ENCODE data around the gene SPECC1. TPM values are rescaled to one million over a fixed set of nuclear protein-coding genes. Genes with fewer than 3 reads are reported as not detected.

Gene SPECC1
- total RNA-seq, 6 experiments from 2014 or later: 0.81 to 5.0 (median 2.8) TPM

DNA sequence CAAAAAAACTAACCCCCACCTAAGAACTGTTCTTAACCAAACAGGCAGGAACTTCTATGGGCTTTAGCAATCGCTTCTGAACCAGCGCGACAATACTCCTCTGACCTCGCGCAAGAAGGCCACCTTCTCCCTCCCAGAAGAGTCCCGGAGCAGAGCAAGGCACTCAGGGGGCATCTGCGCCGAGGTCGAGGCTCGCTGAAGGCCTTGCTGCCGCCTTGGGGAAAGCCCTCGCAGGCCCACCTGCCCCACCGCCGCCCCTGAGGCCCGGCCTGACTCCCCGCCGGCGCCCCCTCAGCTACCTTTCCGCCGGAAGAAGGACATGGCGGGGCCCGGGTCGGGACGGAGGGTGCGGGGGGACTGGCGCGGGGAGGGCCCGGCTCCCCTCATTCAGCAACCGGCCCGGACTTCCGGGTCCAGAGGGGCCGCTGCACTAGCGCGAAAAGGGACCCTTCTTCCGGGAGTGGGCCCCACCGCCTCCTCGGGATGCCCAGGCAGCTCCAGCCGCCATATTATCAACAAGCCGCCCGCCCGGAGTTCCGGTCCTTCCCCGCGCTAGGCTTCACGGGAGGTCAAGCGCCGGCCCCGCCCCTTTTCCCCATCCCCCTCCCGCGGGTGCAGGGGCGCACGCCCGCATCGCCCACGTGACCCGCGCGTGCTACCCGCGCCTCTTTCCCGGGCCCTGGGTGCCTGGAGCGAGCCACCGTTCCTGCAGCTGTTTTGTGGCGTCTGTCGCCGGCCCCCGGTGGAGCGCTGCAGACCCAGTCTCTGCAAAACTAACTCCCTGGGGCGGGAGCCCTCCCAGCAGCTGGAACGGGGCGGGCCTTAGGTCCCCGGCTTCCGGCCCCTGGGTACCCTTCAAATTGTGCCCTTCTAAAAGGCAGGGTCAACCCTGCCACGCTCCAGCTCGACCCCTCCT lies 31.6 kb upstream of the SPECC1 start, which contains the start of gene AKAP10:
AKAP10 (minus strand) TSS at position 536 of the 916 bp plus-strand sequence; CDS start at position 387, 149 bp downstream.
- intact Hi-C loops (cut with DNase I): no loop called here
- DNase-seq: peak; percentile 95 to 96 (median 96)
- Histone ChIP-seq H3K27me3 (no peaks in the 10 kb centered on the region), H3K27ac (peak within 1 kb of the TSS; percentile 89 to 97 (median 93)), H3K4me3 (peak within 1 kb of the TSS; percentile 92 to 99 (median 94)), H3K4me1 (peaks cover 0 to 14% (median 3%) of the 10 kb centered on the region in 4 donors), H3K36me3 (no peaks in the 10 kb centered on the region), H3K9me3 (no peaks in the 10 kb centered on the region)
- WGBS (ENCODE audit: insufficient coverage, low coverage, low lambda C conversion rate, missing lambda C conversion rate): 0% methylated on average over 23 of the region's 75 CpGs
- peak; percentile 95 to 97 (median 96) for ATAC-seq
- TF ChIP-seq, protein P1, sequence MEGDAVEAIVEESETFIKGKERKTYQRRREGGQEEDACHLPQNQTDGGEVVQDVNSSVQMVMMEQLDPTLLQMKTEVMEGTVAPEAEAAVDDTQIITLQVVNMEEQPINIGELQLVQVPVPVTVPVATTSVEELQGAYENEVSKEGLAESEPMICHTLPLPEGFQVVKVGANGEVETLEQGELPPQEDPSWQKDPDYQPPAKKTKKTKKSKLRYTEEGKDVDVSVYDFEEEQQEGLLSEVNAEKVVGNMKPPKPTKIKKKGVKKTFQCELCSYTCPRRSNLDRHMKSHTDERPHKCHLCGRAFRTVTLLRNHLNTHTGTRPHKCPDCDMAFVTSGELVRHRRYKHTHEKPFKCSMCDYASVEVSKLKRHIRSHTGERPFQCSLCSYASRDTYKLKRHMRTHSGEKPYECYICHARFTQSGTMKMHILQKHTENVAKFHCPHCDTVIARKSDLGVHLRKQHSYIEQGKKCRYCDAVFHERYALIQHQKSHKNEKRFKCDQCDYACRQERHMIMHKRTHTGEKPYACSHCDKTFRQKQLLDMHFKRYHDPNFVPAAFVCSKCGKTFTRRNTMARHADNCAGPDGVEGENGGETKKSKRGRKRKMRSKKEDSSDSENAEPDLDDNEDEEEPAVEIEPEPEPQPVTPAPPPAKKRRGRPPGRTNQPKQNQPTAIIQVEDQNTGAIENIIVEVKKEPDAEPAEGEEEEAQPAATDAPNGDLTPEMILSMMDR (IDR thresholded peaks at IDR 0.05): no peak
- TF ChIP-seq POLR2A (IDR thresholded peaks at IDR 0.05): peak; percentile 62

DNA sequence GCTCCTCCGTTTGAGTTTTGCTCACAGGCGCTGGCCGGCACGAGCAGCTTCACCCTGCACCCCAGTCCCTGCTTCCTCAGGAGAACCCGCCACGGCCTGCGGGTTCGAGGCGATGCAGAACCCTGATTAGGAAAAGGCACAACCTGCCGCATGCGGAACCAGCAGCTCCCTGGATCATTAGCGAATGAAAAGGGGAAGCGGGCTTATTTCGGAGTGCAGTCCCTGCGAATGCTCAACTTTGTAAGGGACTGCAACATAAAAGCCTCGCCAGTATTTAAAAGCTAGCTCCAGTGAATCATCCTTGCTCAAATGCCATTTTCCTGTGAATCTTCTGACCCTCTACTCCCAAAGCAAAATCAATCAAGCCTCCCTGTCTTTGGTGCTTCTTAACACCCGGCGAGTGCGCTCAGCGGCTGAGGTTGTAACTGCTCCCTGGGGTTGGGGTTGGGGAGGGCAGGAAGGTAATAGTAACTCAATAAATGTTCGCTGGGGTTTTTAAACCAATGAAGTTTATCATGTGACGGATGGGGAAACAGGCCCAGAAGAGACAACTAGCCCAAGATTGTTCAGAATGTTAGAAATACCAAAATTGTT lies 30.9 kb upstream of the SPECC1 start:
- no peak for TF ChIP-seq POLR2A (IDR thresholded peaks at IDR 0.05)
- TF ChIP-seq, protein P1 (IDR thresholded peaks at IDR 0.05): no peak
- 48% methylated on average over 13 of the region's 22 CpGs for WGBS (ENCODE audit: insufficient coverage, low coverage, low lambda C conversion rate, missing lambda C conversion rate)
- peak overlapping the region; percentile 92 to 99 (median 94) for H3K4me3 ChIP-seq
- H3K27me3 ChIP-seq: no peaks in the 10 kb centered on the region
- ATAC-seq (peak in 2 of 4 donors; percentile 26 to 39), DNase-seq (no peak)
- H3K27ac ChIP-seq: peak overlapping the region; percentile 89 to 97 (median 93)
- intact Hi-C loops (cut with DNase I): no loop called here
- peaks cover 0 to 14% (median 3%) of the 10 kb centered on the region in 4 donors for H3K4me1 ChIP-seq
- H3K9me3 ChIP-seq: no peaks in the 10 kb centered on the region
- no peaks in the 10 kb centered on the region for H3K36me3 ChIP-seq

DNA sequence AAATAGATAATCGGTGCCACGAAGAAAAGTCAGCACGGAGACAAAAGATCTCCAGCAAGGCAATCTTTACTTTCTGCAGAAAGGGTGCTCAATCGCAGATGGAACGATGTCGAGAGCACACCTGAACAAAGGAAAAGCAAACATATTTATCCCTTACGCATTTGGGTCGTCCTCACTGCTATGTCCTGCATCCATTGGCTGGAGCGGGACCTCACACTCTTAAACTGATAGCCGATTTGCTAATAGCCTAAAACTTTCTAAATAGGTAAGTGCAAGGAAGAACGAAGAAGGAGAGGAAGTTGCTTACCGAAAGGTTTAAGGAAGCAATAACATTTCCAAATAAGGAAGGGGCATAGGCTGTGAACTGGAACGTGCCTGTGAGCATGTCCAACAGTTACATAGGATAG lies 30.4 kb upstream of the SPECC1 start:
- H3K27me3 ChIP-seq: no peaks in the 10 kb centered on the region
- DNase-seq: no peak
- ATAC-seq: no peak
- peaks cover 0 to 14% (median 3%) of the 10 kb centered on the region in 4 donors for H3K4me1 ChIP-seq
- TF ChIP-seq POLR2A (IDR thresholded peaks at IDR 0.05): no peak
- TF ChIP-seq, protein P1 (IDR thresholded peaks at IDR 0.05): no peak
- no peaks in the 10 kb centered on the region for H3K36me3 ChIP-seq
- no peak overlapping the region for H3K4me3 ChIP-seq
- no peaks in the 10 kb centered on the region for H3K9me3 ChIP-seq
- WGBS (ENCODE audit: insufficient coverage, low coverage, low lambda C conversion rate, missing lambda C conversion rate): 80% methylated on average over 13 of the region's 13 CpGs
- peak overlapping the region in 2 of 3 donors; percentile 93 to 97 for H3K27ac ChIP-seq
- intact Hi-C loops (cut with DNase I): no loop called here

DNA sequence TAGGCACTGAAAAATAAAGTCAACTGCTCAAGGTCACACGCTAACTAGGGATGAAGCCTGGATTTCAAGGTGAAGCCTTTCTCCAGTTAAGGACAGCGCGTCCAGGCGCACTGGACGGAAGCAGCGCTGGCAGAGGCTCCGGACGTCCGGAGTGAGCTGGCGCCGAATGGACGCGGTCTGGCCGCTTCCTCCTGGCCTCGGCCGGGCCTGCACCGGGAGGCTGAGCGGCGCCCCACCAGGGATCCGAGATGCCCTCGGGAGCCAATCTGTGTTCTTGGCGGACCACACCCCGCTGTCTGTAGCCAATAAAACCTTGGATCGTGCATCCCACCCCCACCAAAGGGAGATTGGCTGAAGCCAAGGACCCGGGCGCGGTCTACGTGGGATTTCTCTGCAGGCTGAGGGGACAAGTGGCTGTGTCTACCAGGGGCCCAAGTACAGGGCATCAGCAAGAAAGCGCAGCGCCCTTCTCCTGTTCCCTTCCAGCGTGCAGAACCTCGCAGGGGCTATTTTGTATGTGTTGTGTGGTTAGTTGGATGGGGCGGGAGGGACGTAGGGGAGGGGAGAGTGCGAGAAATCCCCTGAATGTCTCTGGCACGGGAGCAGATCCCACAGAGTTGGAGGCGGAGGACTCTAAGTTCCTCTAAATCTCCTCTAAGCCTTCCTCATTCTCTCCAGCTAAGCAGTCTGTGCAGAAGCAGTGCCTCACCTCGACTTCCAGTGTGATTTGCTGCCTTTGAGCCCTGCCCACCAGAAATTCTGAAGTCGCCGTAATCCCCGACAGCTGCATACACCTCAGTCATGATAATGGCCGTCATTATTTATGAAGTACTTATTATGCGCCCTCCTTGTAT lies 29.0 kb upstream of the SPECC1 start:
- intact Hi-C loops (cut with DNase I): no loop called here
- Histone ChIP-seq H3K27ac (no peak overlapping the region), H3K9me3 (no peaks in the 10 kb centered on the region), H3K4me1 (peaks cover 0 to 14% (median 3%) of the 10 kb centered on the region in 4 donors), H3K4me3 (no peak overlapping the region), H3K36me3 (no peaks in the 10 kb centered on the region), H3K27me3 (no peaks in the 10 kb centered on the region)
- DNase-seq (peak; percentile 33 to 60 (median 50)), ATAC-seq (peak in 3 of 4 donors; percentile 2 to 14 (median 4))
- 54% methylated on average over 10 of the region's 43 CpGs for WGBS (ENCODE audit: insufficient coverage, low coverage, low lambda C conversion rate, missing lambda C conversion rate)
- no peak for TF ChIP-seq POLR2A (IDR thresholded peaks at IDR 0.05)
- TF ChIP-seq, protein P1 (IDR thresholded peaks at IDR 0.05): no peak

Data from right lobe of liver (tissue), 6 donors.